ENCODE results near the gene C1D. TPM values are rescaled to one million over a fixed set of nuclear protein-coding genes. Genes with fewer than 3 reads are reported as not detected.

Gene C1D
- total and polyA plus RNA-seq, 8 donors = 3.3 to 16.7 (median 6.3) TPM

GRCh38 chr2:68060652-68061051, 2.2 kb downstream of the C1D start:
- DNase-seq (no peak), FAIRE-seq (no peak), ATAC-seq (no peak)
- H3K4me3 ChIP-seq = no peak overlapping the region
- no peaks in the 10 kb centered on the region for H3K9me3 ChIP-seq
- TF ChIP-seq, protein P1, sequence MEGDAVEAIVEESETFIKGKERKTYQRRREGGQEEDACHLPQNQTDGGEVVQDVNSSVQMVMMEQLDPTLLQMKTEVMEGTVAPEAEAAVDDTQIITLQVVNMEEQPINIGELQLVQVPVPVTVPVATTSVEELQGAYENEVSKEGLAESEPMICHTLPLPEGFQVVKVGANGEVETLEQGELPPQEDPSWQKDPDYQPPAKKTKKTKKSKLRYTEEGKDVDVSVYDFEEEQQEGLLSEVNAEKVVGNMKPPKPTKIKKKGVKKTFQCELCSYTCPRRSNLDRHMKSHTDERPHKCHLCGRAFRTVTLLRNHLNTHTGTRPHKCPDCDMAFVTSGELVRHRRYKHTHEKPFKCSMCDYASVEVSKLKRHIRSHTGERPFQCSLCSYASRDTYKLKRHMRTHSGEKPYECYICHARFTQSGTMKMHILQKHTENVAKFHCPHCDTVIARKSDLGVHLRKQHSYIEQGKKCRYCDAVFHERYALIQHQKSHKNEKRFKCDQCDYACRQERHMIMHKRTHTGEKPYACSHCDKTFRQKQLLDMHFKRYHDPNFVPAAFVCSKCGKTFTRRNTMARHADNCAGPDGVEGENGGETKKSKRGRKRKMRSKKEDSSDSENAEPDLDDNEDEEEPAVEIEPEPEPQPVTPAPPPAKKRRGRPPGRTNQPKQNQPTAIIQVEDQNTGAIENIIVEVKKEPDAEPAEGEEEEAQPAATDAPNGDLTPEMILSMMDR (IDR thresholded peaks at IDR 0.05) = no peak
- H3K27me3 ChIP-seq = no peaks in the 10 kb centered on the region
- H3K36me3 ChIP-seq = no peaks in the 10 kb centered on the region
- H3K27ac ChIP-seq = no peak overlapping the region
- peaks cover 12 to 16% (median 16%) of the 10 kb centered on the region in 3 donors for H3K4me1 ChIP-seq
- intact Hi-C loops (cut with DNase I) = no loop called here
- WGBS, 2 donors = 78 to 83% methylated on average over 5 of the region's 5 CpGs

- no peak overlapping the region for H3K27ac ChIP-seq
- no peaks in the 10 kb centered on the region for H3K9me3 ChIP-seq
- H3K36me3 ChIP-seq = no peaks in the 10 kb centered on the region
- H3K4me1 ChIP-seq = peaks cover 12 to 16% (median 16%) of the 10 kb centered on the region in 3 donors
- TF ChIP-seq, protein P1 (IDR thresholded peaks at IDR 0.05) = no peak
- DNase-seq (no peak), FAIRE-seq (no peak), ATAC-seq (no peak)
- no peak overlapping the region for H3K4me3 ChIP-seq
- WGBS, 2 donors = 73 to 81% methylated on average over 12 of the region's 12 CpGs
- intact Hi-C loops (cut with DNase I) = no loop called here
- no peaks in the 10 kb centered on the region for H3K27me3 ChIP-seq
These were observed 2.8 kb downstream of the C1D start for GRCh38 chr2:68059784-68060525.

GRCh38 chr2:68057658-68058396, 5.0 kb downstream of the C1D start:
- no peaks in the 10 kb centered on the region for H3K27me3 ChIP-seq
- no peaks in the 10 kb centered on the region for H3K36me3 ChIP-seq
- FAIRE-seq (no peak), ATAC-seq (no peak), DNase-seq (no peak)
- H3K9me3 ChIP-seq = no peaks in the 10 kb centered on the region
- no peak overlapping the region for H3K4me3 ChIP-seq
- no peak overlapping the region for H3K27ac ChIP-seq
- WGBS, 2 donors = 85 to 93% methylated on average over 3 of the region's 3 CpGs
- TF ChIP-seq, protein P1 (IDR thresholded peaks at IDR 0.05) = no peak
- H3K4me1 ChIP-seq = peaks cover 12 to 16% (median 16%) of the 10 kb centered on the region in 3 donors
- intact Hi-C loops (cut with DNase I) = no loop called here

DNA sequence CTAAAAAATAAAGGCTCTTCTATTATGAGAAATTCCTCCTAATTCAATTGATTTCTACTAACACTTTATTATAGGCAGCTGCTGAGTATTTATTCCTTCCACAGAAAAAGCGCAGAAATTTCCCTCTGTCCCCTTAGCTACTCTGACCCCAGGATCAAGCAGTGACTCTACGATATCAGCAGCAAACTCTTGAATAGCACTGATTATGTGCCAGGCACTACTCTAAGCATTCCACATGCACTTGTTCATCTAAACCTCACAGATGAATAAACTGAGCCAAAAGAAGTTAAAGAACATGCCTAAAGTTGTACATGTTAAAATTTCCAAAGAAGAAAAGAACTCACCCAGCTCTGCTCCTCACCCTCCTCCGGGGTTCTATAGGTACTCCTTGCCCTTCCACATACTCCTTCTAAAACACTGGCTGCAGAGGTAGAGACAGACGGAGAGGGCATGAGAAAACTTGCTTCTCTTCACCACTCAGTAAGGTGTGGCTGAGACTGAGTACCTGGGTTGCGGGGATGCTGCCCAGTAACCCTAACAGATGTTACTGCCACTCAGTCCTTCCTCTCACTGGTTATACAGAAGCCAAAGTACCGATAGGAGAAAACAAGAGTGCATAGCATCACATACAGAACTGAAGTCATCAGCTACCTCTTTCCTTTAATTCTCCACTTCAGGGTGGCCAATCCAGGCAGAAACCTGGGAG, 9.9 kb downstream of the C1D start:
- no peaks in the 10 kb centered on the region for H3K36me3 ChIP-seq
- WGBS, 2 donors = 90 to 92% methylated on average over 6 of the region's 6 CpGs
- FAIRE-seq (no peak), DNase-seq (no peak), ATAC-seq (no peak)
- no peak overlapping the region for H3K27ac ChIP-seq
- TF ChIP-seq, protein P1 (IDR thresholded peaks at IDR 0.05) = no peak
- no peaks in the 10 kb centered on the region for H3K9me3 ChIP-seq
- H3K4me1 ChIP-seq = peaks cover 0 to 3% (median 0%) of the 10 kb centered on the region in 3 donors
- intact Hi-C loops (cut with DNase I) = no loop called here
- H3K27me3 ChIP-seq = no peaks in the 10 kb centered on the region
- no peak overlapping the region for H3K4me3 ChIP-seq
